Activated naive CD4-positive, alpha-beta T cell treated with anti-CD3 and anti-CD28 coated beads, Interleukin-2, amount 10 ng/mL, durations not matched to agents 5 hours and 36 hours (primary cell): Measurements from ENCODE around the gene INSL4. TPM values are rescaled to one million over a fixed set of nuclear protein-coding genes. Genes with fewer than 3 reads are reported as not detected.

Experiments
- total RNA-seq, 2 experiments: library from RNA; stranded (reverse); gene quantifications; one replicate each; pipeline ENCODE4 v1.2.3, GENCODE V29; 2021

The INSL4 gene
- not detected for total RNA-seq

DNA sequence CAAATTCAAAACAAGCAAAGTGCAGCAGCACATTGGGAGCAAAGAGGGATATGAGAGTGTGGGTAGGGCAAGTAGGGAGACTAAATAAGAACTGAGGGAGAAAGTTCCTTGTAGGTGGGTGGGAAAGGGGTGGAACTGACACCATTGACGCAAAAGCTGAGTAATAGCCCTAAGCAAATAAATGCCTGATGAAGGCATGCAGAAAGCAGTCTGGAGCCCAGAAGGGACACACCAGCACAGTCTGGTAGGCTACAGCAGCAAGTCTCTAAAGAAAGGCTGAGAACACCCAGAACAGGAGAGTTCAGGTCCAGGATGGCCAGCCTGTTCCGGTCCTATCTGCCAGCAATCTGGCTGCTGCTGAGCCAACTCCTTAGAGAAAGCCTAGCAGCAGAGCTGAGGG is at the start of gene INSL4:
Gene INSL4, plus strand, starts transcription at position 208 of the 400 bp plus-strand sequence. Its CDS starts 105 bp downstream, at position 313.

DNA sequence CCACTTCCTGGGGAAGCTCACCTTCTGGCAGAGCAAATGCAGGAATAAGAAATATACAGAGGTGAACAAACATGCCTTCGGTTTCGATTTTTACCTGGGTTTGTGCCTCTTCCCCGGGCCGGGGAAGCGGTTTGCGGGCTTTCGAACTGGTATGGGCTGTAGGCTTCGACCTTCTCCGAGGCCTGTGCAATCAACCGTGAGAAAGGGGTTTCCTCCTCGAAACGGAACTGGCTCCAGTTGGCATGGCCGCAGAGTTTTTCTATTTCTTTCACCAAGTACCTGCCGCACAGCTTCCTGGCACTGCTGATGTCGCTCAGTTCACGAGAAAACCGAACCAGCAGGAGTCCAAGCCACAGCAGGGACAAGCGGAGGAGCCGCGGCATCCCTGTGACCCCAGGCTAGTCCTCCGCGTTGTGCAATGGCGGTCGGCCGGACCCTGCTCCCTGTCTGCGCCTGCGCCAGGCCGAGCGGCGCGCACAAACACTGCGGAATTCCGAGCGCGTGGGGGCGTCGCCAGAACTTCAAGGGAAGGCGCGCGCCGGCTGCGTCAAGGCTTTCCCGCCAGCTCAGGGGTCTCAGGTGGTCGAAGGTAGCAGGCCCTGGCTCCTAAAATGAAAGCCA is 45.9 kb upstream of the INSL4 start, which contains the start of gene INSL6:
Gene INSL6, minus strand, starts transcription at position 420 of the 621 bp plus-strand sequence. Its CDS starts 37 bp downstream, at position 383.

Other genes with a start within 250 kb of the INSL4 start
- 10 to 100 TPM; 54.6 to 60.3 TPM for gene JAK2, start 246.1 kb upstream of the INSL4 start, total RNA-seq
- gene INSL6, start 45.8 kb upstream of the INSL4 start, total RNA-seq: not detected
- 1 to 10 TPM; 2.4 to 2.6 TPM for gene RLN2, start 73.3 kb downstream of the INSL4 start, total RNA-seq
- gene RLN1, start 108.5 kb downstream of the INSL4 start, total RNA-seq: 1 to 10 TPM; 2.3 to 2.8 TPM
- gene PLGRKT, start 206.5 kb downstream of the INSL4 start, total RNA-seq: 10 to 100 TPM; 27.8 to 28.1 TPM
- gene CD274, start 219.1 kb downstream of the INSL4 start, total RNA-seq: 10 to 100 TPM in 1 of 2 experiments, 1 to 10 TPM in 1; 9.5 to 10.7 TPM